H9 (cell line): Measurements from ENCODE around the gene BAIAP2. TPM values are rescaled to one million over a fixed set of nuclear protein-coding genes. Genes with fewer than 3 reads are reported as not detected.
A peak's percentile ranks its signal among the peaks of the same experiment; 100 is the strongest.

ENCODE experiments used
- DNase-seq: peaks from one replicate; pipeline ENCODE4 v3.0.0-alpha.2; 2017
- H2AFZ ChIP-seq: one replicate; pipeline ENCODE4 v1.6.1; 2013; ENCODE audit warnings: mild to moderate bottlenecking, low read length, control low read depth, moderate library complexity
- H2AK5ac ChIP-seq: 2 replicates; pipeline ENCODE4 v1.6.1; 2013; ENCODE audit warnings: low read length, control low read depth, mixed read lengths; ENCODE audit not compliant: insufficient read length
- H2BK120ac ChIP-seq: one replicate; pipeline ENCODE4 v1.6.1; 2013; ENCODE audit warnings: low read depth, mild to moderate bottlenecking, low read length, control low read depth, inconsistent platforms; ENCODE audit not compliant: poor library complexity, severe bottlenecking
- H2BK12ac ChIP-seq: 2 replicates; pipeline ENCODE4 v1.6.1; 2013; ENCODE audit warnings: low read length, control low read depth, mixed read lengths, low read depth; ENCODE audit not compliant: insufficient read length
- H2BK15ac ChIP-seq: 2 replicates; pipeline ENCODE4 v1.6.1; 2013; ENCODE audit warnings: low read depth, low read length, control low read depth
- H2BK20ac ChIP-seq: one replicate; pipeline ENCODE4 v1.6.1; 2013; ENCODE audit warnings: low read depth, mild to moderate bottlenecking, low read length, control low read depth, inconsistent platforms; ENCODE audit not compliant: poor library complexity, severe bottlenecking
- H2BK5ac ChIP-seq: 2 replicates; pipeline ENCODE4 v1.6.1; 2013; ENCODE audit warnings: low read length, control low read depth, mixed read lengths; ENCODE audit not compliant: insufficient read length
- H3K14ac ChIP-seq: 2 replicates; pipeline ENCODE4 v1.6.1; 2013; ENCODE audit warnings: low read length, control low read depth; ENCODE audit not compliant: insufficient read depth
- H3K18ac ChIP-seq: 2 replicates; pipeline ENCODE4 v1.6.1; 2013; ENCODE audit warnings: low read depth, mild to moderate bottlenecking, mixed read lengths, low read length, control low read depth; ENCODE audit not compliant: insufficient read length
- H3K23ac ChIP-seq: 2 replicates; pipeline ENCODE4 v1.6.1; 2013; ENCODE audit warnings: low read length, control low read depth, mixed read lengths, low read depth; ENCODE audit not compliant: insufficient read length
- H3K23me2 ChIP-seq: 2 replicates; pipeline ENCODE4 v1.6.1; 2013; ENCODE audit warnings: low read depth, mild to moderate bottlenecking, mixed read lengths, low read length, control low read depth; ENCODE audit not compliant: insufficient read length, poor library complexity, severe bottlenecking
- H3K27ac ChIP-seq: 2 replicates; pipeline ENCODE4 v1.5.1; 2013; ENCODE audit warnings: low read length, control low read depth, mixed read lengths, low read depth; ENCODE audit not compliant: insufficient read length
- H3K27me3 ChIP-seq: 2 replicates; pipeline ENCODE4 v1.6.1; 2013; ENCODE audit warnings: low read length, control low read depth, inconsistent platforms; ENCODE audit not compliant: insufficient read depth
- H3K4ac ChIP-seq: 2 replicates; pipeline ENCODE4 v1.6.1; 2013; ENCODE audit warnings: low read depth, mild to moderate bottlenecking, control low read depth, inconsistent platforms, low read length, moderate library complexity
- H3K4me1 ChIP-seq: 2 replicates; pipeline ENCODE4 v1.6.1; 2013; ENCODE audit warnings: low read length, control low read depth, inconsistent platforms; ENCODE audit not compliant: insufficient read depth
- H3K4me2 ChIP-seq: 2 replicates; pipeline ENCODE4 v1.6.1; 2013; ENCODE audit warnings: low read length, control low read depth, mixed read lengths; ENCODE audit not compliant: insufficient read length, insufficient read depth
- H3K56ac ChIP-seq: 2 replicates; pipeline ENCODE4 v1.6.1; 2013; ENCODE audit warnings: low read depth, mild to moderate bottlenecking, mixed read lengths, low read length, control low read depth; ENCODE audit not compliant: insufficient read length
- H3K79me1 ChIP-seq: 2 replicates; pipeline ENCODE4 v1.6.1; 2013; ENCODE audit warnings: low read depth, mild to moderate bottlenecking, moderate library complexity, low read length, control low read depth, inconsistent platforms; ENCODE audit not compliant: insufficient read depth, poor library complexity, severe bottlenecking
- H3K79me2 ChIP-seq: 2 replicates; pipeline ENCODE4 v1.6.1; 2013; ENCODE audit warnings: low read length, control low read depth, inconsistent platforms; ENCODE audit not compliant: insufficient read depth
- H3K9ac ChIP-seq: 2 replicates; pipeline ENCODE4 v1.6.1; 2013; ENCODE audit warnings: low read length, control low read depth, mixed read lengths; ENCODE audit not compliant: insufficient read length; ENCODE audit errors: extremely low read depth
- H3K9me3 ChIP-seq: one replicate; pipeline ENCODE4 v1.6.1; 2013; ENCODE audit warnings: low read depth, low read length, inconsistent platforms; ENCODE audit not compliant: control insufficient read depth
- H3T11ph ChIP-seq: one replicate; pipeline ENCODE4 v1.6.1; 2013; ENCODE audit warnings: mild to moderate bottlenecking, low read length, control low read depth, inconsistent platforms
- H4K20me1 ChIP-seq: one replicate; pipeline ENCODE4 v1.6.1; 2013; ENCODE audit not compliant: control insufficient read depth, insufficient read length, insufficient read depth
- H4K5ac ChIP-seq: 2 replicates; pipeline ENCODE4 v1.6.1; 2013; ENCODE audit warnings: low read depth, mild to moderate bottlenecking, mixed read lengths, low read length, control low read depth; ENCODE audit not compliant: insufficient read length
- H4K8ac ChIP-seq: replicated peaks from 2 replicates; pipeline ENCODE4 v1.6.1; 2013; ENCODE audit warnings: low read length, control low read depth, mixed read lengths, low read depth; ENCODE audit not compliant: insufficient read length
- H4K91ac ChIP-seq: 2 replicates; pipeline ENCODE4 v1.6.1; 2013; ENCODE audit warnings: low read depth, mild to moderate bottlenecking, moderate library complexity, mixed read lengths, low read length, control low read depth; ENCODE audit not compliant: insufficient read length
- H3K27ac Mint-ChIP-seq, 3 experiments: 2 replicates in 2 of 3; 3 replicates in 1 of 3; pipeline ENCODE4 v1.8.0; 2020 to 2021; ENCODE audit warnings: mixed read lengths in 3 of 3, mild to moderate bottlenecking in 1 of 3, moderate library complexity in 1 of 3
- H3K27me3 Mint-ChIP-seq: 2 replicates; pipeline ENCODE4 v1.8.0; 2021; ENCODE audit warnings: low read depth, mild to moderate bottlenecking, moderate library complexity, mixed read lengths
- H3K36me3 Mint-ChIP-seq, 3 experiments: 2 replicates in 2 of 3; 3 replicates in 1 of 3; pipeline ENCODE4 v1.8.0; 2020 to 2021; ENCODE audit warnings: low read depth in 3 of 3, mixed read lengths in 3 of 3; ENCODE audit not compliant: insufficient read depth in 1 of 3
- H3K4me1 Mint-ChIP-seq, 2 experiments: 2 replicates each; pipeline ENCODE4 v1.8.0; 2020; ENCODE audit warnings: mixed read lengths in 2 of 2
- H3K4me3 Mint-ChIP-seq, 2 experiments: 2 replicates in 1 of 2; 3 replicates in 1 of 2; pipeline ENCODE4 v1.8.0; 2020 to 2021; ENCODE audit warnings: mild to moderate bottlenecking in 2 of 2, mixed read lengths in 2 of 2, moderate library complexity in 1 of 2
- H3K9me3 Mint-ChIP-seq, 2 experiments: 2 replicates in 1 of 2; 3 replicates in 1 of 2; pipeline ENCODE4 v1.8.0; 2020; ENCODE audit warnings: mild to moderate bottlenecking in 2 of 2, mixed read lengths in 2 of 2, moderate library complexity in 1 of 2
- WGBS: extraction: QIAGEN DNeasy Blood & Tissue Kit; methylation state at CpG from one replicate; pipeline ENCODE4 v1.1.7; 2013; ENCODE audit warnings: missing lambda C conversion rate, low lambda C conversion rate, mixed read lengths; ENCODE audit not compliant: insufficient read length; ENCODE audit errors: extremely low coverage; 5-methylcytosine and 5-hydroxymethylcytosine counted together
- total RNA-seq: library from RNA; stranded (reverse); gene quantifications from 2 replicates; pipeline ENCODE4 v1.2.1, GENCODE V29; 2021
- TF ChIP-seq, protein P1 (sequence below): fragments of 200-600 bp; sonication (generic); conservative IDR thresholded peaks from 3 replicates; pipeline ENCODE4 v1.8.0; 2021; ENCODE audit warnings: antibody characterized with exemption, mild to moderate bottlenecking

Gene BAIAP2
- total RNA-seq, 1 experiment from 2014 or later = 27.8 TPM

DNA sequence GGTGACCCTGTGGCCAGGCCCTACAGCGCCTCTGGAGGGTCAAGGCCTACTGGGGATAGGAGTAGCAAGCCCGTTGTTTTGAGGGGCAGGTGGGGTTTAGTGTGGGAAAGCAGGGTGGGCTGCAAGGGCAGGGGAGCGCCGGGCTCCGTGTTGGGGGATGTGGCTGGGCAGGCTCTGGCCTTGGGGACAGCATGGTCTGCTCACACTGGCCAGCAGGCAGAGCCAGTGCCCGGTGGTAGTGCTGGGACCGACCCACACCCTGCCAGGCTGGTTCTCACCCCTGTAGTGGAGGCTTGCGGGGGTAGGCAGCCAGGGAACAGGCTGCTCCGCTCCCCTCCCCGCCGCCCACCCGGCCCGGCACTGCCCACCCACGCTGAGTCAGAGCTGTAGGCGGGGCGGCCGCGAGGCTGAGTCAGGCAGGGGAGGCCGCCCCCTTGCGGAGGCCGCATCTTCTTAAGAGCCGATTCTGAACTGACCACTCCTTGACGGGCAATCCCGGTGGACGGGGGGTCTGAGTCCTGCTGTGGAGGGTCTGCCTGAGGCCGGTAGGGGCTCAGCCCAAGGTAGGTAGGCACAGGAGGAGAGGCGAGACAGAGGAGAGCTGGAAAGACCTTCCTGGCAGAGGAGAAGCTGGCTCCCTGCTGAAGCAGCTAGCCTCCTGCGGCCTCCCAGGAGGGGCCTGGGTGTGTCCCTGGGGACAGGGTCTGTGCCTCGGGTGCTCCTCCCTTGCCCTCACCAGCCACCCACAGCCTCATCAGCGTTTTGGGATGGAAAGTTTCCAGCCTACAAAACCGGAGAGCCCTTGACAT lies 62.4 kb downstream of the BAIAP2 start:
- no CpG with 5 or more reads among the region's 31 CpGs for WGBS
- H3K23ac ChIP-seq = no peak overlapping the region
- TF ChIP-seq, protein P1, sequence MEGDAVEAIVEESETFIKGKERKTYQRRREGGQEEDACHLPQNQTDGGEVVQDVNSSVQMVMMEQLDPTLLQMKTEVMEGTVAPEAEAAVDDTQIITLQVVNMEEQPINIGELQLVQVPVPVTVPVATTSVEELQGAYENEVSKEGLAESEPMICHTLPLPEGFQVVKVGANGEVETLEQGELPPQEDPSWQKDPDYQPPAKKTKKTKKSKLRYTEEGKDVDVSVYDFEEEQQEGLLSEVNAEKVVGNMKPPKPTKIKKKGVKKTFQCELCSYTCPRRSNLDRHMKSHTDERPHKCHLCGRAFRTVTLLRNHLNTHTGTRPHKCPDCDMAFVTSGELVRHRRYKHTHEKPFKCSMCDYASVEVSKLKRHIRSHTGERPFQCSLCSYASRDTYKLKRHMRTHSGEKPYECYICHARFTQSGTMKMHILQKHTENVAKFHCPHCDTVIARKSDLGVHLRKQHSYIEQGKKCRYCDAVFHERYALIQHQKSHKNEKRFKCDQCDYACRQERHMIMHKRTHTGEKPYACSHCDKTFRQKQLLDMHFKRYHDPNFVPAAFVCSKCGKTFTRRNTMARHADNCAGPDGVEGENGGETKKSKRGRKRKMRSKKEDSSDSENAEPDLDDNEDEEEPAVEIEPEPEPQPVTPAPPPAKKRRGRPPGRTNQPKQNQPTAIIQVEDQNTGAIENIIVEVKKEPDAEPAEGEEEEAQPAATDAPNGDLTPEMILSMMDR = peak; percentile 72
- Mint-ChIP-seq H3K36me3 (no peaks in the 10 kb centered on the region; a peak in 2 of 7 replicates), H3K4me3 (no peak overlapping the region), H3K27ac (no peak overlapping the region; a peak in 1 of 7 replicates), H3K27me3 (peaks cover 3% of the 10 kb centered on the region; the same call in 1 of the 2 replicates), H3K9me3 (no peaks in the 10 kb centered on the region; a peak in 1 of 5 replicates), H3K4me1 (peaks cover 30 to 40% of the 10 kb centered on the region in 2 experiments)
- H3K27me3 ChIP-seq = no peaks in the 10 kb centered on the region
- no peak overlapping the region for H2BK20ac ChIP-seq
- no peak overlapping the region for H4K8ac ChIP-seq
- no peaks in the 10 kb centered on the region for H4K20me1 ChIP-seq
- no peak overlapping the region for H4K5ac ChIP-seq
- peak overlapping the region; percentile 61 for H3K18ac ChIP-seq
- H3K9me3 ChIP-seq = no peaks in the 10 kb centered on the region
- H3K4ac ChIP-seq = no peak overlapping the region
- no peak overlapping the region for H3T11ph ChIP-seq
- no peaks in the 10 kb centered on the region for H3K79me2 ChIP-seq
- H3K79me1 ChIP-seq = no peaks in the 10 kb centered on the region
- peak overlapping the region; percentile 81 for H3K14ac ChIP-seq
- H2BK15ac ChIP-seq = no peak overlapping the region
- no peak overlapping the region for H3K9ac ChIP-seq
- H2BK5ac ChIP-seq = no peak overlapping the region
- no peak overlapping the region for H2AK5ac ChIP-seq
- H2AFZ ChIP-seq = no peak overlapping the region
- peak; percentile 87 for DNase-seq
- no peak overlapping the region for H3K56ac ChIP-seq
- H3K4me1 ChIP-seq = no peaks in the 10 kb centered on the region; the same call in 1 of the 2 replicates
- no peak overlapping the region for H4K91ac ChIP-seq
- H3K23me2 ChIP-seq = no peaks in the 10 kb centered on the region
- no peak overlapping the region for H2BK12ac ChIP-seq
- H3K4me2 ChIP-seq = no peak overlapping the region
- no peak overlapping the region for H3K27ac ChIP-seq
- no peak overlapping the region for H2BK120ac ChIP-seq
